8988T (cell line): ENCODE measurements around the gene PDIA5.

ENCODE experiments used
- DNase-seq: peaks from one replicate; pipeline ENCODE4 v3.0.0; 2011

The PDIA5 gene

DNA sequence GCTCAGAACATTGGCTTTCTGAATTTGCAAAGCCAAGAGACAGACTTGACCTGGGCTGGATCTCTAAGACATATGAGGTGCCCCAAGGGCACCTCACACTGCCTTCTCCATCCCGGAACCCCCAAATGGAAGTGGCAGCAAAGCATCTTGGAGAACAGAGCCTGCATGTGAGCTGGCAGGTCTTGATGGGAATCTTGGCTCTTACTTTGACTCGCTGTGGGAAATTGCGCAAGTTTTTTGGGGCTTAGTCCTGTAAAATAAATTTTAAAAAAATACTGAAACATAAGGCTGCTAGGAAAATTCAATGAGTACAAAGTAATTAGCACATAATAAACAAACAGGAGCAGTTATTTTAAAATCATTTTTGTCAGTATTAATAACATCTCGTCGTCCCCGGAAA, 121.2 kb downstream of the PDIA5 start:
- DNase-seq = no peak

DNA sequence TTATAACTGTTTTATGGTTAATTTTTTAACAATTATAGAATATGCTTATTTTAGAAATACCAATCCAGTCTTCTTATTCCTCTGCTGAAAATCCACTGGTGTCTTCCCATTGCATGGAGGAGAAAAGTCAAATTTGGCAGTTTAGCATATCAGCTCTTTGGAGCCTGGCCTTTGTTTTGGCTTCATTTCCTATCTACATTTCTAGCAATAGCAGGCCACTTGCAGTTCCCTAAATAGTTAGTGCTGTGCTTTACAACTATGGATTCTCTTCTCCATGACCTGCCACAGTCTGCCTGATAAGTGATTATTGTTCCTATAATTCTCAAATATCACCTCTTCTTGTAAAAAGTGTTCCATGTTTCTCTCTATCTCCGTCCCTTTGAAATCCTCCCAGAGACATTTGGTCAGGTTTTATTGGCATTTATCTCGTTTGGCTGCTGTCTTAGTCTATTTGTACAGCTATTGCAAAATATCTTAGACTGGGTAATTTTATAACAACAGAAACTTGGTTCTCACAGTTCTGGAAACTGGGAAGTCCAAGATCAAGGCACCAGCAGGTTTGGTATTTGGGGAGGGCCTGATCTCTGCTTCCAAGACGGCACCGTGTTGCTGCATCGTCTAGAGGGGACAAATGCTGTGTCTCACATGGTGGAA, 126.8 kb downstream of the PDIA5 start:
- no peak for DNase-seq

DNA sequence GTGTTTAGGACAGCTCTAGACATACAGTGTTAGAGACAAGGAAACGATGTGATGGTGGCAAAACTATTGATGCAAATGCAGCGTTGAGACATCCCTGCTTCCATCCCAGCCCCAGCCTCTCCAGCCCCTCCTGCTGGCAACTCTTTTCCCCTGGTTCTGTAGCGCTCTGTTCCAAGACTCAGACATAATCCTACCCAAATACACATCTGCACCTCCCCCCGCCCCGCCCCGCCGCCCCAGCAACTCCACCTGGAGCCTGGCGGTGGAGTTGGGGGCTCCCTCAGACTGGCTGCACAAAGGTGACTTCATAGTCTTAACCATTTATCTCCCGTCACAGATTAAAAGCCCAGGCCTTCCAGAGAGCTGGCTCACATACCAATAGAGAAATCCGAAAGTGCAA, 127.7 kb downstream of the PDIA5 start:
- DNase-seq = peak; percentile 29

DNA sequence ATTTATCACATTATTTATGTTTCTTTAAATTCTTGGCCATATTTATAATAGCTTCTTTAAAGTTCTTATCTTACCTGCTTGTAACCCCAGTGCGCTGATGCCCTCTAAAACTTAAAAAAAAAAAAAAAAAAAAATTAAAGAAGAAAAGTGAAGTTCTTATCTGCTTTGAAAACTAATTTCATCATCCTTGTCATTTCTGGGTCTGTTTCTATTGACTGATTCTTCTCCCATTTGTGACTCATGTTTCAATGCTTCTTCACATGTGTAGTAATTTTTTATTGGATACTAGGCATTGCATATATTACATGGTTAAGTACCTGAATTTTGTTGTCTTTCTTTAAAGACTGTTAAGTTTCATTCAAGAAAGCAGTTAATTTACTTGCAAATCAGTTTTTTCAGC, 131.5 kb downstream of the PDIA5 start:
- no peak for DNase-seq

DNA sequence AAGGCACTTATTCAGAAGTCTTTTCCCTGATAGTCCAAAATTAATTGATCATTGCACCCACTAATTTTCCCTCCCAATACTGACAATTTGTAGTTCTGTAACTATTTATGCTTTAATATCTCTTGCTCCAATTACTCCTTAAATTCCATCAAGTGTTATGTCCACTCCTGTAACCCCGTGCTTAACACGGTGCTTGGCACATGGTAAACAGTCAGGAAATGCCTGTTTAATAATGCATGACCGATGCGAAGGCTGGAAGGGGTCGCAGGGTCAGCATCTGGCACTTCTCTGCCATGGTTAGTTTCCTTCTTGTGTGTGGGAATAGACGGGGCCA, 134.4 kb downstream of the PDIA5 start:
- DNase-seq = no peak

DNA sequence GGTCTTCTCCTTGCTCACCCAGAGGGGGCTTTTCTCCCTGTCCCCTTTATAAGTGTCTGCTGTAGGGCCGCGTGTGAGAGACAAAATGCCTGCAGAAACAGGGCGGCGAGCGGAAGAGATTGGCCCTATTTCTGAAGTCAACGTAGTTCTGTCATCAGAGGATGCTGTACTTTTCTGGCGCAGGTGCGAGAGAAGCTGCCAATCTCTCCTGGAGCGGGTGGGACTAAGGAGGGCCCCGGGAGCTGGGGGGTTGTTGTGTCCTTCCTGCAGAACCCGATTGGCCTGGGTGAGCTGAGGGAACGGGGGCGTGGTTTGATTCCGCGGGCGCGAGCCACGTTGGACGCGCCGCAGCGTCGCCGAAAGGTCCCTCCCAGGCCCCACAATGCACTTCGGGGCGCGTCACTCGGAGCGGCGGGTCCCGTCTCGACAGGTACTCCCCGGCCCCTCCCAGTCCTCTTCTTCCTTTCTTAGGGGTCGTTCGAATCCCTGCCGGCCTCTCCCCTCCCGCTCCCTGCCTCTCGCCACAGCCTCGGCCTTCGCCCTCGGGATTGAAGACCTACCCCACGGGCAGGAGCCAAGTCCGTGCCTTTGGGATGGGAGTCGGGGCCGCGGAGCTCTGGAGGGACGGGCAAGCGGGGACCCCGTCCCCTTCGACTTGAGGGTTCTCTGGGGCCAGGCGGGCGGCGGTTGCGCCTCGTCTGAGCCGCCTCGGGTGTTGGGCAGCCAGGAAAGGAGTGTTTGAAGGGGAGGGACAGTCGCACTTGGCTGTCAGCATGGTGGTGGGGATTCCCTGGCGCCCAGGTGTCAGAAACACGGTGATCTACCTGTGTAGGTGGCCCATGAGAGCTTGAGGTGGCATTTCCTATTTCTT, 135.0 kb downstream of the PDIA5 start, which contains the start of gene SEC22A:
SEC22A (plus strand) TSS at position 387 of the 871 bp plus-strand sequence. CDS start 7,275 bp downstream, outside the sequence.
- peak; percentile 69 for DNase-seq

DNA sequence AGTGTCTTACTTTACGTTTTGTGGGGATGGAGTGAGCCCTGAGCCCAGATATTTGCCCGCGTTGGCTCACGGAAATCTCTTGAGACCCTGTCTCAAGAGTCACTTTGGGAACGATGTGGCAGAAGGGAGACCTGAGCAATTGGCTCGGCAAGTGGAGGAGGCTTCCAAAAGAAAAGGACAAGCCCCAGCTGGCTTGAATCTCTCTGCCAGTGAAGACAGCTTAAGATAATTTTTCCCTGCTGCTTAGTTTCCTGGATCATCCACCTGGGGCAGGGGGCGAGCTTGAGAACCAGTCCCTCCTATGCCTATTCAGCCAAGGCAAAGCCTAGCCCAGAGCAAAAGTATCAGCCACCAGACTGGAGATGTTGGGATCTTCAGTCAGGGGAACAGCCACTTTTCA, 135.6 kb downstream of the PDIA5 start:
- DNase-seq = no peak
